Umbilical cord (tissue), 2 donors: ENCODE data around the gene DLX1. TPM values are rescaled to one million over a fixed set of nuclear protein-coding genes. Genes with fewer than 3 reads are reported as not detected.
"Not testable (repeated sequence)": the region's sequence is repeated elsewhere in the genome, so short reads cannot be mapped to it uniquely, and the experiment has no call there.

Experiments
- DNase-seq: peaks from one replicate; pipeline ENCODE4 v3.0.0-alpha.2; 2015; ENCODE audit warnings: low spot score
- total RNA-seq: library from RNA; depleted of rRNA; stranded (reverse); fragments of >200 nt; gene quantifications from one replicate; pipeline ENCODE4 v1.2.3, GENCODE V29; 2014; ENCODE audit warnings: low replicate concordance; ENCODE audit not compliant: insufficient read depth

DLX1 gene
- total RNA-seq, 1 donor from 2014 or later: 0.48 TPM

DNA sequence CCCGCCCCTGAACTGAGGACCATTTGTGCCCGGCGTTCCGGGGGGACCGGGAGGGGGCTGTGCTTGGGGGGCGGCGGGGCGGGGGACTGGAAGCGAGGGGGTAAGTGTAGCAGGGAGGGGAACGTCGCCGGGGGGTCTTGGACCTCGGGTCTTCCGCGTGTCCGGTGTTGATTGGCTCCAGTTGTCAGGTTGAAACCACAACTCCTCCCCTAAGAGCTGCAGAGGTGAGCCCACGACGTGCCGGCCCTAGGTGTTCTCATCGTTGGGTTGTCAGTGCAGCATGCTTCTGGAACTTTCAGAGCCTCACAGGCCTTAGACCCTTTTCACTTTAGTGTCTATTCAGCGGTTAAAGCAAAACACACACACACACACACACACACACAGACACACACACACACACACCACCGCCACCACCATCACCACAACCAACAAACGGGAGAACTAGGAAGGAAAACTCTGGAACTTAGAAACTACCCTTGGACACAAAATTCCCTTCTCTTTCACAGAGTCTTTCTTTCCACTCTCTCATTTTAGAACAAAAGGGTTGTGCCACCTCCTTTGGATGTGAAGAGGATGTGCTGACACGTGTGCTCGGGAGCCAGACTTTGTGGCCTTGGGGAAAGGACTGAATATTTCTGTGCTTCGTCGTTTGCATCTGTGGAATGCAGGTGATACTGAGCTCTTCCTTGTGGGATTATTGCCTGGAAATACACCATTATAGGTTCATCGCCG is 24.1 kb downstream of the DLX1 start:
- DNase-seq: no peak

DNA sequence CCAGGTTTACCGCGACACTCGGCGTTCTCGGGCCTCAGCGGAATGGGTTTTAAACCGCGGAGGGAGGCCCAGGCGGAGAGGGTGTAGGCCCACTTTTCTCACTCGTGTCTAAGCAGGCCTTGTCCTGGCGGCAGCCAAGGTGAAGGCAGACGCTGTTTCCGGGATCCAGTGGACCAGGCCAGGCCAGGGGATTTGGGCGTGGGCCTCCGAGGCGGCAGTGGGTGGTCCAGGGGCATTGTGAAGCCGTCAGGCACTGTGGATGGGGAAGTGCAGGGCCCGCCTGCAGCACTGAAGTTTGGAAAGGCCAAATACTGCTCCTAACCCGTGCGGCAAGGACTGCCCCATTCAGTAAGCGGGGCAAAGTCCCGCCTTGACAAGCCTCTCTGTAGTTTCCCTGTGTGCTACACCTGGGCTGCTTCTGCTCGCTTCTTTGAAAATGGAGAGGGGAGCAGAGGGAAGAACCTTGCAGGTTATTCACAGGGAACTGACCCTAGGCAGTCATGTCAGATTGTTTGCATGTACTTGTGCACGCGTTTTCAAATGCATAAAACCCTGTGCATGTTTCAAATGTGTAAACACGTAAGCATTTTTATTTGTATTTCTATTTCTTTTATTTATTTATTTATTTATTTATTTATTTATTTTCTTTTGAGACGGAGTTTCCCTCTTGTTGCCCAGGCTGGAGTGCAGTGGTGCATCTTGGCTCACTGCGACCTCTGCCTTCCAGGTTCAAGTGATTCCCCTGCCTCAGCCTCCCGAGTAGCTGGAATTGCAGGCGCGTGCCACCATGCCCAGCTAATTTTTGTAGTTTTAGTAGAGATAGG is 24.9 kb downstream of the DLX1 start:
- DNase-seq: no peak

DNA sequence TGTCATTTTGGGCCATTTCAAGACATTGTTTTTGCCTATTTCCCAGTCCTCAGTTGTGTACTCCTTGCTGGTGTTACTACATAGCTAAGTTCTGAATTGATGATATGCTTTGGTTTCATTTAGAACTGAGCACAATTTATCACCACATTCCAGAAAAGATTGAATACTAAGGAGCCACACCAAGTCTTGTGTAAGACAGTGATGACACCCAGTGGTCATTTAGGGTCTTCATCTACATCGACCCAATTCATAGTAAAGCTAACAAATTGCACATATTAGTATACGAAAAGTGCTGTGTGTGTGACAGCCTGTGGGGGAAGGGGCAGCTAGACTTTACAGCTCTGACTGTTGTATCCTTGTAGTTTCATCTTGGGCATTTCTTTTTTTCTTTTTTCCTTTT is 28.3 kb downstream of the DLX1 start:
- DNase-seq: peak; percentile 17

DNA sequence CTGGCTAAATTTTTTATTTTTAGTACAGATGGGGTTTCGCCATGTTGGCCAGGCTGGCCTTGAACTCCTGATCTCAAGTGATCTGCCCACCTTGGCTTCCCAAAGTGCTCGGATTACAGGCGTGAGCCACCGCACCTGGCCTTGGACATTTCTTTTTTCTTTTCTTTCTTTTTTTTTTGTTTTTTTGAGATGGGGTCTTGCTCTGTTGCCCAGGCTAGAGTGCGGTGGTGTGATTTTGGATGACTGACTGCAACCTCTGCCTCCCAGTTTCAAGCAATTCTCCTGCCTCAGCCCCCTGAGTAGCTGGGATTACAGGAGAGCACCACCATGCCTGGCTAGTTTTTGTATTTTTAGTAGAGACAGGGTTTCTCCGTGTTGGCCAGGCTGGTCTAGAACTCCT is 28.9 kb downstream of the DLX1 start:
- DNase-seq: not testable (repeated sequence)

DNA sequence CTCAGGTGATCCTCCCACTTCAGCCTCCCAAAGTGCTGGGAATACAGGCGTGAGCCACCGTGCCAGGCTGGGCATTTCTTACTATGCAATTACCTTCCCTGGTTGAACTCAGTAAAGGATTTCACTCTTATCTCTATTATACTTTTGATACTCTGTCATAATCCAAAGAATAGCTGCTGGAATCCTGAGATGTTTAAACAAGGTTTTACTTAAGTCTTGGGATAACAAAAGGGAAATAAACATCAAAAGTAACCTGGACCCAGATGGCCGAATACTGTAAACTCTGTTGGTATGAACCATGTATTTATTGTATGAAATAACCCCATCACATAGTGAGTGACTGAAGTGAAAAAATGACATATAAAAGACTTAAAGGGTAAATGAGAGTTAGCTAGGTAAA is 29.3 kb downstream of the DLX1 start:
- no peak for DNase-seq

DNA sequence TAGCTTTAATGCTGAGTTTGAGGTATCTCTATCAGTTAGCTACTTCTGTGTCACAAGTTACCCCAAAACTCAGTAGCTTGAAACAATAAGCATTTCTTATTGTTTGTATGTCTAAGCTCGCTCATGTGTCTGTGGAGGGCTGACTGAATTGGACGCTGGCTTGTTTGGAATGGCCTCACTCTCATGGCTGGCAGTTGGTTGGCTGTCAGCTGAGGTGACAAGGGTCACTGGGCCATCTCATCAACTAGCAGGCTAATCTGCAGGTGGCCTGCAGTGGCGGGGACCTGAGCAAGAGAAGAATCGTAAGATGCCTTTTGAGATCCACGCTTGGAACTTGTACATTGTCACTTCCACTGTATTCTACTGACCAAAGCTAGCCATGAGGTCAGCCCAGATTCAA is 30.8 kb downstream of the DLX1 start:
- DNase-seq: no peak

DNA sequence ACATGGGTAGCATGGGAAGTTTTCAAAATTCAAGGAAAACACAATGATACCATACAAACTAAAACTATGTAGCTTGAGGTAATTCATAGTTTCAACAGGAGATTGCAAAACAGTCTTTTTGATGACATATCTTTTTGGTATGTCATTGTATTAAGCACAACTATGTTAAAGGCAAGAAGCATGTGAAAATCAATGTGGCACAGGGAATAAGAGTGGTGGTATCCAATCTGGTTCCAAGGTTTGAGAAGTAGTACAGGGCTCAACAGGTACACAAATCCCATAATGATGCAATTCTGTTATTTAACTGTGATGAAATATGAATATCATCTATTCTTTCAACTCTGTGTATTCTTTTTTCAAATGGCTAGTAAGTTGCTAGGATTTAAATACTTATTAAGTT is 33.8 kb downstream of the DLX1 start:
- DNase-seq: no peak

DNA sequence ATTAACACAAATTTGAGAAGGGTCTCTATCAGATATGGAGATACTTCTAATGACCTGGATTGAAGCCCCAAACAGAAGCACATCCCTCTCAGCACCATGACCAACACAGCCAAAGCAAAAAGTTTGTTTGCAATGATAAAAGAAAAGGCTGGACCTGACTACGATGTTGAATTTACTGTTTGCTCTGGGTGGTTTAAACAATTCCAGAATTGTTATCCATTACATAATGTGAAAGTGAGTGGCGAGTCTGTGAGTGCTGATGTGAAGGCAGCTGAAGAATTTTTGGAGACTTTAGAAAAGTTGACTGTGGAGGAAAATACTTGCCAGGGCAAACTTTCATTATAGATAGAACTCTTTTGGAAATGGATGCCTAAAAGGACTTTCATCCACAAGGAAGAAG is 34.8 kb downstream of the DLX1 start:
- DNase-seq: no peak

DNA sequence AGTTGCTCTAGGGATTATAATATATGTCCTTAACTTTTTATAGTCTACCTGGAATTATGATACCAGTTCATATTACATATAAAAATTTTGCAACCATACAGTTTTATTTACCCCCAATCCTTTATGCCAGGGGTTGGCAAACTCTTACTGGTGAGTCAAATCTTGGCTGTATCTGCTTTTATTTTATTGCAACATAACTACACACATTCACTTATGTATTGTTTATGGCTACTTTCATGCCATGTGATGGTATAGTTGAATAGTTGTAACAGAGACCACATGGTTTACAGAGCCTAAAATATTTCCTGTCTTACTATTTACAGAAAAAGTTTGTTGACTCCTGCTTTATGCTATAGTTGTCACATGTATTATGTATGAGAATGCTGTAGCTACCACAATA is 43.2 kb downstream of the DLX1 start:
- DNase-seq: no peak

DNA sequence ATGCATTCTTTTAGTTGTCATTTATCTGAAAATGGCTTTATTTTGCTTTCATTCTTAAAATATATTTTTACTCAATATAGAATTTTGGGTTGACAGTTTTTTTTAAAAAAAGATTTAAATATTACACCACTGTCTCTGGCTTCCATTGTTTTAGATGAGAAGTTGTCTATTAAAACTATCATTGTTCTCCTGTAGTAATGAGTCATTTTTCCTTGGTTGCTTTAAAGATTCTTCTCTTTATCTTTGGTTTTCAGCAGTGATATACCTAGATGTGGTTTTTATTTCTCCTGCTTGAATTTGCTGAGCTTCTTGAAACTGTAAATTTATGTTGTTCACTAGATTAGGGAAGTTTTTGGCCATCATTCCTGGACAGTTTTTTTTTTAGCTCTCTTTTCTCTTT is 44.1 kb downstream of the DLX1 start:
- no peak for DNase-seq

DNA sequence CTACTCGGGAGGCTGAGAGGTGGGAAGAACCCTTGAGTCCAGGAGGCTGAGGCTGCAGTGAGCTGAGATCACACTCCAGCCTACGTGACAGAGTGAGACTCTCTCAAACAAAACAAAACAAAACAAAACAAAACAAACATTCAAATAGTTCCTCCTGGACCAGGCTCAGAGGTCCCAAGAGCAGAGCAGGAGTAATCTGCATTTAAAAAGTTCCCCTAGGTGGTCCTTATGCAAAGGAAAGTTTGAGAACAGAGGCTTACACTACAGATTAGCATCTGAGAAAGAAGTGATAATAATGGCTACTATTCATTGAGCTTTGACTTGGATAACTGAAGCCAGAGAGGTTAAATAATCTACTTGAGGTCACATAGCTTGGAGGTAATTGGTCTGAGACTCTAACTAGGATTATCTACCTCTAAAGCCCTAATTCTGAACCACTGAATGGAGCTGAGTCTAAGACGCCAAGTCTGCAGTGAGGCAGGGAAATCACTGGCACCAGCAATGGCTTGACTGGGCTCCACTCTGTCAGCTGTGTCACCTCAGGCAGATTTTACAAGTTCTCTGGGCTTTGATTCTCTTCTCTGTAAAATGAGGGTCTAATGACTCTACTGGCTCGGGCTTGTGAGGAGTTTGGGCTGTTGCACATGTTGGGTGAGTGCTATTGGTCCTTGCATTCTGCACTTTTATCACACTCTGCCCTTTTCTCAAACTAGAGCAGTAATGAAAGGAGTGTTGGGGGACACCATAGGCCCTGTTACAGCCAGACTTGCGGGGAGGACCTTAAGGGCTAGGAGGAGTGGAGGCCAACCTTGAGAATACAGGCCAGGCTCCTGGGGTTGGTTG is 46.6 kb downstream of the DLX1 start:
- DNase-seq: no peak

DNA sequence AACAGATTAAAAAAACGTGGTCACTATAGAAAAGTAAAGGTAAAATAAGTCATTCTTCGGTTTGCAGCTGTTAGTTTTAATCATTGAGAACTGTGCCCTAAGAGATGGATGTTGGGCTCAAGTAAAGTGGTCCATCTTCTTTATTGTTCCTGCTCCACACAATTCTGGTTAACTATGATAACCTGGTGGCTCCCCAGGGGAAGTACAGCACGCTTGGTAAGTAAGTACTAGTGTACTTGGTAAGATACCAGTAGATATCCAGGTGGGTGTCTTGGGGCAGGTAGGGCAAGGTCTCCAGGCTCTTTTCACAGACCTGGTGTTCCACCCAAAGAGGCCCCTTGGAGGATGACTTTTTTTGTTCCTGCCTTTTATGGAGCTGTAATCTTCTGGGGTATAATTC is 49.0 kb downstream of the DLX1 start:
- DNase-seq: no peak

DNA sequence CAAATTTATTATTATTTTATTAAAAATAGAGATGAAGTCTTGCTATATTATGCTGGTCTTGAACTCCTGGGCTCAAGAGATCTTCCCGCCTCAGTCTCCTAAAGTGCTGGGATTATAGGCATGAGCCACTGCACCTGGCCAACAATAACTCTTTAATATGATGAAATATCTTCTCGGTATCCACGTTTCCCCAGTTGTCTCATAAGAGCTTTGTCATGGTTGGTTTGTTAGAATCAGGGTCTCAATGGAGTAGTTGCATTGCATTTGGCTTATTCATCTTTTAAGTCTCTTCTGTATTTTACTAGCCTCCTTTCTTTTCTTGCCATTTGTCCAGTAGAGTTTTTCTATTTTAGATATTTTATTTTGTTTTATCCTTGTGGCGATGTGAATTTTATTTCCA is 50.1 kb downstream of the DLX1 start:
- no peak for DNase-seq

DNA sequence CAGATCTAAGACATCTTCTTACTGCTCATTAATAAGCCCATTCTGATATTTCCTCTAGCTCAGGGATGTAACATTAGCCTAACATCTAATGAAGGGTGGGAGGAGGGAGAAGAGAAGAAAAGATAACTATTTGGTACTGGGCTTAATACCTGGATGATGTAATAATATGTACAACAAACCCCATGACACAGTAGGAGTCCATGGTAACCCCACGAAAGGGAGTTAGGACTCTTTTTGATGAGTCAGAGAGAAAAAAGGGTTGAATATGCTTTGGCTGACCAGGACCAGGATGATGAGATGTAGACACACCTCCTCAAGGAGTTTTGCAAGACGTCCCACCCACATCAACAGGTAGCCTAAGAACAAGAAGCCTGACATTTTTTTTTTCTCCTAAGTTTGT is 51.8 kb downstream of the DLX1 start:
- no peak for DNase-seq

DNA sequence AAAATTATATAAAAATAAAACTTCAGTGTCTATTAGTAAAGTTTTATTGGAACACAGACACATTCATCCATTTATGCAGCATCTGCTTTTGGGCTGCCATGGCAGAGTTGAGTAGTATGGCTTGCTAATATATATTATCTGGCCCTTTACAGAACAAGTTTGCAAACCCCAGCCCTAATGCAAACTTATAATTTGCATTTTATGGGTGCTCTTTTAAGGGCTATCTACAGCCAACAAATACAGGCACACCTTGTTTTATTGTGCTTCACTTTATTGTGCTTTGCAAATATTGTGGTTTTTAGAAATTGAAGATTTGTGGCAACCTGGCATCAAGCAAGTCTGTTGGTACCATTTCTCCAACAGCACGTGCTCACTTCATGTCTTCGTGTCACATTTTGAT is 52.6 kb downstream of the DLX1 start:
- DNase-seq: no peak

DNA sequence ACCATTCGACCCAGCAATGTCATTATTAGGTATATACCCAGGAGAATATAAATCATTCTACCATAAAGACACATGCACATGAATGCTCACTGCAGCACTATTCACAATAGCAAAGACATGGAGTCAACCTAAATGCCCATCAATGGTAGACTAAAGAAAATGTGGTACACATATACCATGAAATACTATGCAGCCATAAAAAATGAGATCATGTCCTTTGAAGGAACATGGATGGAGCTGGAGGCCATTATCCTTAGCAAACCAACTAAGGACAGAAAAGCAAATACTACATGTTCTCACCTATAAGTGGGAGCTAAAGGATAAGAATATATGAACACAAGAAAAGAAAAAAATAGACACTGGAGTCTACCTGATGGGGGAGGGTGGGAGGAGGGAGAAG is 53.4 kb downstream of the DLX1 start:
- not testable (repeated sequence) for DNase-seq

Other genes starting within 250 kb of the DLX1 start
- gene SLC25A12, start 191.3 kb upstream of the DLX1 start, total RNA-seq: 32.0 TPM
- 43.3 TPM for gene HAT1, start 163.0 kb upstream of the DLX1 start, total RNA-seq
- 6.3 TPM for gene METAP1D, start 85.6 kb upstream of the DLX1 start, total RNA-seq
- gene DLX2, start 17.4 kb downstream of the DLX1 start, total RNA-seq: 0.96 TPM